Glutamatergic neuron (in vitro differentiated cells): Measurements from ENCODE around the gene SEMA4D. TPM values are rescaled to one million over a fixed set of nuclear protein-coding genes. Genes with fewer than 3 reads are reported as not detected.

ENCODE experiments used
- DNase-seq: peaks from one replicate; pipeline ENCODE4 v3.0.0; 2022
- H3K27ac Mint-ChIP-seq: one replicate; pipeline ENCODE4 v1.8.0; 2020; ENCODE audit warnings: mild to moderate bottlenecking, mixed read lengths, inconsistent platforms; ENCODE audit not compliant: unreplicated experiment
- H3K27me3 Mint-ChIP-seq: one replicate; pipeline ENCODE4 v1.8.0; 2020; ENCODE audit warnings: mild to moderate bottlenecking, moderate library complexity, mixed read lengths, inconsistent platforms; ENCODE audit not compliant: unreplicated experiment
- H3K36me3 Mint-ChIP-seq: one replicate; pipeline ENCODE4 v1.8.0; 2020; ENCODE audit warnings: mild to moderate bottlenecking, mixed read lengths, inconsistent platforms; ENCODE audit not compliant: unreplicated experiment
- H3K4me1 Mint-ChIP-seq: one replicate; pipeline ENCODE4 v1.8.0; 2020; ENCODE audit warnings: mild to moderate bottlenecking, low read depth, mixed read lengths, inconsistent platforms; ENCODE audit not compliant: unreplicated experiment
- H3K4me3 Mint-ChIP-seq: one replicate; pipeline ENCODE4 v1.8.0; 2020; ENCODE audit warnings: mild to moderate bottlenecking, mixed read lengths, inconsistent platforms; ENCODE audit not compliant: unreplicated experiment
- H3K9me3 Mint-ChIP-seq: one replicate; pipeline ENCODE4 v1.8.0; 2020; ENCODE audit warnings: mild to moderate bottlenecking, moderate library complexity, mixed read lengths, inconsistent platforms; ENCODE audit not compliant: unreplicated experiment
- CTCF ChIP-seq: fragments of 200-600 bp; sonication (generic); IDR thresholded peaks from one replicate; pipeline ENCODE4 v1.5.0; 2021; ENCODE audit not compliant: partially characterized antibody, unreplicated experiment
- total RNA-seq: library from RNA; stranded (reverse); fragmentation: NEBNext Ultra II Directional; extraction: Animal tissue kit (Norgen Biotek cat#: 25700); gene quantifications from one replicate; pipeline ENCODE4 v1.2.1, GENCODE V29; 2021; ENCODE audit not compliant: unreplicated experiment

The SEMA4D gene
- total RNA-seq, 1 donor from 2014 or later = 192 TPM

- H3K36me3 Mint-ChIP-seq = no peaks in the 10 kb centered on the region
- peaks cover 4% of the 10 kb centered on the region for H3K27me3 Mint-ChIP-seq
- no peak overlapping the region for H3K27ac Mint-ChIP-seq
- no peak for DNase-seq
- H3K4me3 Mint-ChIP-seq = no peak overlapping the region
- H3K9me3 Mint-ChIP-seq = peaks cover 7% of the 10 kb centered on the region
- TF ChIP-seq CTCF = no peak
- H3K4me1 Mint-ChIP-seq = peaks cover 14% of the 10 kb centered on the region
Measured at GRCh38 chr9:89537166-89537565, 39.3 kb upstream of the SEMA4D start.

- Mint-ChIP-seq H3K27ac (no peak overlapping the region), H3K36me3 (no peaks in the 10 kb centered on the region), H3K27me3 (peaks cover 2% of the 10 kb centered on the region), H3K4me3 (no peak overlapping the region), H3K9me3 (peaks cover 8% of the 10 kb centered on the region), H3K4me1 (peaks cover 12% of the 10 kb centered on the region)
- no peak for TF ChIP-seq CTCF
- no peak for DNase-seq
Measured at GRCh38 chr9:89536600-89536999, 38.7 kb upstream of the SEMA4D start.

GRCh38 chr9:89536145-89536574 lies 38.2 kb upstream of the SEMA4D start:
- Mint-ChIP-seq H3K27ac (no peak overlapping the region), H3K4me1 (peaks cover 12% of the 10 kb centered on the region), H3K4me3 (no peak overlapping the region), H3K36me3 (no peaks in the 10 kb centered on the region), H3K27me3 (peaks cover 2% of the 10 kb centered on the region), H3K9me3 (peaks cover 7% of the 10 kb centered on the region)
- DNase-seq = no peak
- no peak for TF ChIP-seq CTCF

- no peak overlapping the region for H3K27ac Mint-ChIP-seq
- TF ChIP-seq CTCF = no peak
- H3K4me3 Mint-ChIP-seq = no peak overlapping the region
- no peaks in the 10 kb centered on the region for H3K36me3 Mint-ChIP-seq
- peaks cover 2% of the 10 kb centered on the region for H3K27me3 Mint-ChIP-seq
- peaks cover 4% of the 10 kb centered on the region for H3K9me3 Mint-ChIP-seq
- no peak for DNase-seq
- H3K4me1 Mint-ChIP-seq = peaks cover 12% of the 10 kb centered on the region
Measured at GRCh38 chr9:89535461-89535860, 37.5 kb upstream of the SEMA4D start.

- no peak for TF ChIP-seq CTCF
- no peak overlapping the region for H3K27ac Mint-ChIP-seq
- no peaks in the 10 kb centered on the region for H3K36me3 Mint-ChIP-seq
- H3K9me3 Mint-ChIP-seq = peaks cover 4% of the 10 kb centered on the region
- H3K27me3 Mint-ChIP-seq = peaks cover 2% of the 10 kb centered on the region
- peaks cover 12% of the 10 kb centered on the region for H3K4me1 Mint-ChIP-seq
- no peak overlapping the region for H3K4me3 Mint-ChIP-seq
- no peak for DNase-seq
Measured at GRCh38 chr9:89534515-89535287, 36.8 kb upstream of the SEMA4D start.
